OCI-LY3 (cell line): Measurements from ENCODE around the gene THAP12.
A peak's percentile ranks its signal among the peaks of the same experiment; 100 is the strongest.

ENCODE experiments used
- H2AFZ ChIP-seq: fragments of 200-600, 300-600 bp; shearing (Covaris generic); 2 replicates; pipeline ENCODE4 v1.6.0; 2014; ENCODE audit warnings: antibody characterized with exemption, low read depth, low read length
- H3K27ac ChIP-seq: fragments of 200-600, 300-600 bp; sonication (generic); 2 replicates; pipeline ENCODE4 v1.5.1; 2014; ENCODE audit warnings: mild to moderate bottlenecking, low read length, moderate library complexity, mixed read lengths
- H3K27me3 ChIP-seq: fragments of 200-600, 300-600 bp; sonication (generic); 2 replicates; pipeline ENCODE4 v1.6.1; 2014; ENCODE audit warnings: low read depth, low read length, mixed read lengths
- H3K36me3 ChIP-seq: fragments of 200-600, 300-600 bp; sonication (generic); replicated peaks from 2 replicates; pipeline ENCODE3; 2014; ENCODE audit warnings: low read depth, low read length, mixed read lengths
- H3K4me1 ChIP-seq: fragments of 300-600, 200-600 bp; sonication (generic); 2 replicates; pipeline ENCODE4 v1.6.1; 2014; ENCODE audit warnings: low read length, mixed read lengths
- H3K4me2 ChIP-seq: fragments of 200-600, 300-600 bp; sonication (generic); 2 replicates; pipeline ENCODE4 v1.6.1; 2014; ENCODE audit warnings: low read length, mixed read lengths
- H3K4me3 ChIP-seq: fragments of 300-600, 200-600 bp; sonication (generic); 2 replicates; pipeline ENCODE4 v1.5.1; 2014; ENCODE audit warnings: antibody characterized with exemption, mild to moderate bottlenecking, low read length, moderate library complexity
- H3K79me2 ChIP-seq: fragments of 300-600, 200-600 bp; shearing (Covaris generic); 2 replicates; pipeline ENCODE4 v1.6.1; 2014; ENCODE audit warnings: mild to moderate bottlenecking, low read length, mixed read lengths
- H3K9ac ChIP-seq: fragments of 300-600, 200-600 bp; shearing (Covaris generic); 2 replicates; pipeline ENCODE4 v1.6.0; 2014; ENCODE audit warnings: mild to moderate bottlenecking, low read length, moderate library complexity
- H3K9me3 ChIP-seq: fragments of 200-600, 300-600 bp; shearing (Covaris generic); 2 replicates; pipeline ENCODE4 v1.6.1; 2014; ENCODE audit warnings: low read length, mixed read lengths; ENCODE audit not compliant: insufficient read depth
- H4K20me1 ChIP-seq: fragments of 200-600, 300-600 bp; sonication (generic); 2 replicates; pipeline ENCODE4 v1.6.1; 2016; ENCODE audit warnings: low read length, mixed read lengths; ENCODE audit not compliant: insufficient read depth
- CTCF ChIP-seq: fragments of 200-600, 300-600 bp; sonication (generic); IDR thresholded peaks from 2 replicates; pipeline ENCODE4 v1.5.1; 2014; ENCODE audit warnings: antibody characterized with exemption, low read length, low read depth
- EZH2phosphoT487 ChIP-seq: fragments of 200-600 bp; shearing (Covaris generic); IDR thresholded peaks from 2 replicates; pipeline ENCODE4 v1.6.1; 2018; ENCODE audit warnings: antibody characterized with exemption, mixed run types, low read depth

Gene THAP12

GRCh38 chr11:76397383-76397782, 16.5 kb upstream of the THAP12 start:
- 0 out of 2 replicates have a peak overlapping the region, but pooled peaks have one; percentile 2 for H3K4me3 ChIP-seq
- H3K9ac ChIP-seq = no peak overlapping the region
- TF ChIP-seq CTCF = no peak
- no peak for TF ChIP-seq EZH2phosphoT487
- no peak overlapping the region for H3K27ac ChIP-seq
- no peaks in the 10 kb centered on the region for H3K79me2 ChIP-seq
- peak overlapping the region; percentile 55 for H3K4me2 ChIP-seq
- H3K36me3 ChIP-seq = no peaks in the 10 kb centered on the region
- H3K4me1 ChIP-seq = peaks cover 38% of the 10 kb centered on the region
- H2AFZ ChIP-seq = no peak overlapping the region
- H3K27me3 ChIP-seq = peaks cover 42% of the 10 kb centered on the region
- H3K9me3 ChIP-seq = no peaks in the 10 kb centered on the region
- H4K20me1 ChIP-seq = no peaks in the 10 kb centered on the region

GRCh38 chr11:76395296-76395695, 14.4 kb upstream of the THAP12 start:
- Histone ChIP-seq H3K4me2 (no peak overlapping the region), H2AFZ (no peak overlapping the region), H4K20me1 (no peaks in the 10 kb centered on the region), H3K9ac (no peak overlapping the region), H3K9me3 (no peaks in the 10 kb centered on the region), H3K4me1 (peaks cover 30% of the 10 kb centered on the region), H3K4me3 (no peak overlapping the region), H3K27me3 (peaks cover 36% of the 10 kb centered on the region), H3K36me3 (no peaks in the 10 kb centered on the region), H3K27ac (no peak overlapping the region), H3K79me2 (no peaks in the 10 kb centered on the region)
- no peak for TF ChIP-seq CTCF
- no peak for TF ChIP-seq EZH2phosphoT487

GRCh38 chr11:76394411-76394810, 13.5 kb upstream of the THAP12 start:
- Histone ChIP-seq H3K4me3 (no peak overlapping the region), H3K9ac (no peak overlapping the region), H3K79me2 (no peaks in the 10 kb centered on the region), H3K4me1 (peaks cover 30% of the 10 kb centered on the region), H2AFZ (no peak overlapping the region), H3K36me3 (no peaks in the 10 kb centered on the region), H3K27me3 (peaks cover 38% of the 10 kb centered on the region), H3K27ac (no peak overlapping the region), H4K20me1 (no peaks in the 10 kb centered on the region), H3K9me3 (no peaks in the 10 kb centered on the region), H3K4me2 (no peak overlapping the region)
- TF ChIP-seq EZH2phosphoT487 (no peak), CTCF (no peak)

- H3K9ac ChIP-seq = no peak overlapping the region
- no peak overlapping the region for H3K27ac ChIP-seq
- no peaks in the 10 kb centered on the region for H4K20me1 ChIP-seq
- no peaks in the 10 kb centered on the region for H3K9me3 ChIP-seq
- no peak overlapping the region for H3K4me3 ChIP-seq
- peaks cover 36% of the 10 kb centered on the region for H3K27me3 ChIP-seq
- TF ChIP-seq CTCF (no peak), EZH2phosphoT487 (no peak)
- no peaks in the 10 kb centered on the region for H3K36me3 ChIP-seq
- peaks cover 26% of the 10 kb centered on the region for H3K4me1 ChIP-seq
- no peaks in the 10 kb centered on the region for H3K79me2 ChIP-seq
- H3K4me2 ChIP-seq = no peak overlapping the region
- no peak overlapping the region for H2AFZ ChIP-seq
These were observed 11.9 kb upstream of the THAP12 start for GRCh38 chr11:76392870-76393269.
